HG03025 (cell line): ENCODE measurements around the gene TLDC2.

Experiments
- ATAC-seq: cut with Tn5 transposase; IDR thresholded peaks from one replicate; pipeline ENCODE4 v1.9.1; 2021; ENCODE audit warnings: mild to moderate bottlenecking, moderate library complexity; ENCODE audit not compliant: unreplicated experiment, low FRiP score

TLDC2 gene

DNA sequence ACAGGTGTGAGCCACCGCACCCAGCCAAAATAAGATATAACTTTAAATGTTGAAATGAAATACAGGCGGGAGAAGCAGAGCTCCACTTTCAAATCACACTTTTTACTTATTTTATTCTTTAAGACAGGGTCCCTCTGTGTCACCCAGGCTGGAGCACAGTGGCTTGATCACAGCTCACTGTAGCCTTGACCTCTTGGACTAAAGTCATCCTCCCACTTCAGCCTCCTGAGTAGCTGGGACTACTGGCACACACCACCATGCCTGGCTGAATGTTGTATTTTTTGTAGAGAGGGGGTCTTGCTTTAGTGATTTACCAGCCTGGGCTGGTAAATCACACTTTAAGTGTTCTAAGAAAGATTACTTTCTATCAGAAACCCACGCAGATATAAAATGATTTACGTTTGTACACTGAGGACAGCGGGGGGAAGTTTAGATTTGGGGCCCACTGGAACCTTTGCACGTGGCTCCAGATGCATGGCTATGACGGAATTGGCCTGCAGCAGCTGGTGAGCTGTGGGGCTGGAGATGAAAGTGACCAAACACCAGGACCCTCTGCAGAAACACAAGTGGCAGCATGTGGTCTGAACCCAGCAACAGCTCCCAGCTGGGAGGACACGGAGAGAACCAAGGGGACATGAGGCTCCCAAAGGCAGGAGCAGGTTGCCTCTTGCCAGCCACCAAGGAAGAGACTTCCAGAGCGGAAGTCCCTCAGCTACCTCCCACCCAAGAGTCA is 26.4 kb upstream of the TLDC2 start:
- no peak for ATAC-seq

DNA sequence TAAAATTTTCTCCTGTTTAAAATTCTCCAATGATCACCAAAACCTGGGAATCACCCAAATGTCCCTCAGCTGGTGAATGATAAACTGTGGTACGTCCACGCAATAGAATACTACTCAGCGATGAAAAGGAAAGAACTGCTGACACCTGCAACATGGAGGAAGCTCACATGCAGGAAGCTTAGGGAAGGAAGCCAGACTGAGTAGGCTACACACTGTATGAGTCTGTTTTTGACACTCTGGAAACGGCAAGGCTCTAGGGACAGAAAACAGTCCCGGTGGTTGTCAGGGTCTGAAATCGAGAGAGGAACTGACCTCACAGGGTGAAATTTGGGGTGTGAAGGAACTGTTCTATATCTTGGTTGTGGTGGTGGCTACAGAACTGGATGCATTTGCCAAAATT is 25.2 kb upstream of the TLDC2 start:
- ATAC-seq: no peak

DNA sequence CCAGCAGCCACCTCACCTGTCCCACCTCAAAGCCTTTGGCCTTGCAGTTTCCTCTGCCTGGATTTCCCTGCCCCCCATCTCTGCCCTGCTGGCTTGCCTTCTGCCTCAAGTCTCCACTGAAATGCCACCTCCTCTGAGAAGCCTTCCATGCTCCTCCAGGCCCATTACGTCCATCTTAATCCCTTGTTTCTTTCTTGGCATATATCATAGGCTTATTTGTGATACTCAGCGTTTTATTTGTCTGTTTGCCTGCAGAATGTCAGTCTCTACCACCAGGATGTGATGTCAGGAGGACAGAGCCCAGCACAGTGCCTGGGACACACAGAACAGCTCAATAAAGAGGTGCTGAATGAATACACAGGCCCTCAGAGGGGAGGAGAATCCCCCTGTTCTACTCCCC is 24.4 kb upstream of the TLDC2 start:
- no peak for ATAC-seq

DNA sequence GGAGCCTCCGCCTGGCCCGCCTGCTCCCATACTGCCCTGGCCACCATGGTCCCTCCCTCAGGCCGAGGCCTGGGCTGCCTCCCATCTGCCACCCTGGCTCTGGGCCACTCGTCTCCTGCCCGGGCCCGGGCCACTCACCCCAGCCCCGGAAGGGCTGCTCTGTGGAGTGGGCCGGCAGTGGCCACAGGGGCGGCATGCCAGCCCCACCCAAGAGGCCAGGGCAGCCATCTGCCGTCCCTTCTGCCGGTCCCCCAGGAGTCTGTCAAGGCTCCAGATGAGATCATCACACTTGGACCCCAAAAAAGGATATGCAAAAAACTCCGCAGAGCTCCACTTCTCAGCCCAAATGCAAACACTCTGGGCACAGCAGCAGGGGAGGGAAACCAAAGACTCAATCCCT is 23.8 kb upstream of the TLDC2 start:
- no peak for ATAC-seq

DNA sequence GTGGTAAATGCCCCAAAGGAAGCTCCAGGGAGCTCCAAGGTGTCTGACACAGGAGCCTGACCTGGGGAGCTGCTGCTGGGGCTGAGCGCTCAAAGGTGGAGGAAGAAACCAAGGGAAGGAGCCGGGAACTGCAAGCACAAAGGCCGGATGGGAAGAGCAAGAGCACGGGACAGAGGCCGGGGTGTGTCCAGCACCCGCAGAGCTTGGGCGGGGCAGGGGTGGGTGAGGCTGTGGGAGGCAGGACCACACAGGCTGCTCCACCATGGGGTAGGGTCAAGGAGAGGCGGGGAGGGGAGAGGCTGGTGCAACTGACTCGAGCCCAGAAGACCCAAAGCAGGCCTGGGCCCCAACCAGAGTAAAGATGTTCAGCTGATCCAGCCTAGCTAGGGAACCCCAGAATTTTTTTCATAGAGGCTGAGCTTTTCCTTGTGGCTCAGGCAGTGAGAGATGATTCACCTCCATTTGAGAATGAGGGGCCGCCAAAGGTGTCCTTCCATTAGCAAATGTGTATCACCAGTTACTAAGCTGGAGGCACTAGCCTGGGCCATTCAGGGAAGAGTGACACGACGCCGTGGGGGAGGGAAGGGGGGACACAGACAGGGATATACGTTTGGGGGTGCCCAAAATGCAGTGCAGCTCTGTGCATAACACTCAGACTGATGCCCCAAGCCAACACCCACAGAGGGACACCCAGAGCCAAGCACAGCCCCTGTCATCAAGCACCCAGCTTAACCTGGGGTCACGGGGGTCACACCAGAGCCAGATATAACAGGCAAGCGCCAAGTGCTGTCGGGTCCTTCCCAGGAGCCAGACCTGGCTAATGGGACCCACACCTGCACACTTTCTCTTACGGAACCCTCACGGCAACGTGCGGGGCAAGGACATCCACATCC is 21.3 kb upstream of the TLDC2 start:
- no peak for ATAC-seq

DNA sequence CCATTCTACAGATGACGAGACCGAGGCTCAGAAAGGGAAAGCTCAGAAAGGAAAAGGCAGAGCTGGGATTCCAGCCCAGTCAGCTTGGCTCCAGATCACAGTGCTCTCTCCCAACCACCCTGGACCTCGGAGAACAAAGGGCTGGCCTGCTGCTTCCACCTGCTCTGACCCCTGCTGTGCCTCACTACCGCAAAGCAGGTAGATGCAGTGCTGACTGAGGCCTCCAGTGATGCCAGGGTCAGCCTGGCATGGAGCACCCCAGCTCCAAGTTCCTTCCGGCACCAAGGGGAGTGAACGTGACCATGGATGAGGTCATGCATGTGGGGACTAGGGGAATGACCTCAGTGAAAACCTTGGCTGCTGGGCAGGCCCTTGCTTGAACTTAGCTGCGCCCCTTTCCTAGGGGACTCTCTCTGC is 20.7 kb upstream of the TLDC2 start:
- no peak for ATAC-seq

DNA sequence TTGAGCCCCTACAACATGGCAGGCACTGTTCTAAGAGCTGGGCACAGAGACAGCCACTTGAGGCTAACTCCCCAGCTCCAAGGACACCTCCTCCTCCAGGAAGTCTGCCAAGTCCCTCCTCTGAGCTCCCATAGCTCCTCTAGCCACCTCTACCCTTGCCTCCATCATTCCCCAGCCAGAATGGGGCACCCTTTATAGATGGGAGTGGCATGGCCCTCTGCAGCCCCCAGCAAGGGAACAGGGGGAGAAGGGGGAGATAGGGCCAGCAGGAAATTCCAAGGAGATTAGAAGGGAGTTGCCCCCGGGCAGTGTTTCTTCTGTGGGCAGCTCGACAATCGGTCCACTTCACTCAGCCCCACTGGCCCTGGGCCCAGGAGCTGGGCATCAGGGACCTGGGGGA is 19.7 kb upstream of the TLDC2 start:
- ATAC-seq: no peak

DNA sequence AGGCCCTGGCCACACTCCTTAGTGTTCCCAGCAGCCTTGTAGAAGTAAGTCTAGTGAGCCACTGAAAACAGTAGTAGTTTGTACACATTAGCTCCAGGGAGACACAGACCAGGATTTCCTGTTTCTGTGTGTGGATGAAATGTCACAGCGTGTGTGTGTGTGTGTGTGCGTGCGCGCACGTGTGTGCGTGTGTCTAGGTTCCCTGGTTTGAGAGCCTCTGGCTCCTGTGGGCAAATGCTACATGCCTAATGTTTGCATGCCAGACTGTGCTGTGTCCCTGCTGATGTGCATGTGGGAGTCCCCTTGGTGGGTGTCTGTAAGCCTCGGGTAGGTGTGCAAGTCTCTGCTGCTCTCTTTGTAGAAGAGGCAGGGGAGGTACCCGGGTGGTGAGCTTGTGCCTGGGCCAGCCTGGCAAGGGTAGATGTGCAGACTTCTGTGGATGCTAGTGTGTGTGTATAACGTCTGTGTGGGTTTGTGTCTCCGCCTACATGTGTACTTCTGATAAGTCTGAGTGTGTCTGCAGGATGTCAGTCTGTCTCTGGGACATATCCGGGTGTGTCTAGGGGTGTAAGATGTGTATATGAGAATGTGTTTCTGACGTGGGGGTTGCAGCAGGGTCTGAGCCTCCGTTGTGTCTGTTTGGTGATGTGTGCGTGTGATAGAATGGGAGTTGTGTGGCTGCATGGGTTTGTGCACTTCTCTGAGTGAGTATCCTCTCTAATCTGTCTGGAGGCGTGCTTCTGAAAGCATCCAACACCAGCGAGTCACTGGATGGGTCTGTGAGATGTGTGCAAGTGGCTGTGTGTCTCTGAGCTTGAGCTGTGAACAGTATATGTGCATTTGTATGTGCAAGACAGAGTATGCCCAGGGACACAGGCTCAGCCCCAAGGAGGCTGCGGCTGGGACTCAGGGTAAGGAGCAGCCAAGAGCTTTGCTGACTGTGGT is 19.0 kb upstream of the TLDC2 start:
- ATAC-seq: no peak

DNA sequence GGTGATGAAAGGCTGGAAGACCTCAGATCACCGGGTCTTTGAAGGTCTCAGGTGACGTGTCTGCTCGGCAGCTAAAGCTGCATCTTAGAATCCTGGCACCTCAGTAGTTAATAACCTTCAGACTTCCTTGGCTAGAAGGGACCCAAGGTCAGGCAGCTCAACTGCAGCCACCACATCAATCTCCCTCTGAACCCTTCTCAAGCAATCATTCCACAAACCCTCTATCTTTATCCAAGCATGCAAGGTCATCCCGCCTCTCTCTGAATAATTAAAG is 16.7 kb upstream of the TLDC2 start:
- no peak for ATAC-seq

DNA sequence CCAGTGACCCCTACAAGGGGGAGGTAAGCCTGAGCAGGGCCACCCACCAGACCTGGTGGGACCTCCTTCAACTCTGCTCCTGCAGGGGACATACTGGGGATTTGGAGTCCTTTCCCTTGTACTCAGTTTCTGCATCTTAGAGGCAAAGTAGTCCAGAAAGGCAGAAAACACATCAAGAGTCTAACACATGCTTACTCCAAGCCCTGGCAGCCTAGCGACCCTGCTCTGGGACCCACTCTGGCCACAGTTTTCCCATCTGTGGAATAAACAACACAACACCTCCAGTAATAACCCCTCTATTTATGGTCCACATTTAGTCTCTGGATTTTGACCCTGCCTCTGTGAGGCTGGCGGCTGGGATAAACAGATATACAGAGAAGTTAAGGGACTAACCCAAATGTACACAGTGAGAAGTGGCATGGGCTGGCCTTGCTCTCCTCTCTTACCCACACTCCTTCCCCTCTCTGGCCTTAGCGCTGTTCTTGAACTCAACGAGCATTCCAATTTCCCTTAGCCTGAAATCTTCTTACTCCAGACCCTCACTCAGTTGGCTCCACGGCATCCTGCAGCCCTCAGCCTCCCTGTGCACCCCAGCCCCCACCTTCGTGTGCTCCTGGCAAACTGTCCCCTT is 16.1 kb upstream of the TLDC2 start:
- no peak for ATAC-seq

DNA sequence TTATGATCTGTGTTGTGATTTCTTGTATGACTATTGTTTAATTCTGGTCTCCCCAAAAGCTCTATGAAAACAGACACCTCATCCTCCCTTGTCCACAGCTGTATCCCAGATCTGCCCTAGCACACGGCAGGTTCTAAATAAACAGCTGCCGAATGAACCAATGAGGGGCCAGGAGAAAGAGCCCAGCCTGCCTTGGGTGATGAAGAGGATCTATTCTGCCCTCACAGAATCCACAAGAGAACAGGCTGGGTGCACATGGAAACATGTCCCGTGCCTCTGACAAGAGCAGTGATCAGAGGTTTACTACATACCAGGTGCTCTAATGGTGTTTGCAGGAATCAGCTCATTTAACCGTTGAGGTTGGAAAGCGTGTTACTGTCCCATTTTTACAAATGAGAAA is 15.6 kb upstream of the TLDC2 start:
- ATAC-seq: no peak

DNA sequence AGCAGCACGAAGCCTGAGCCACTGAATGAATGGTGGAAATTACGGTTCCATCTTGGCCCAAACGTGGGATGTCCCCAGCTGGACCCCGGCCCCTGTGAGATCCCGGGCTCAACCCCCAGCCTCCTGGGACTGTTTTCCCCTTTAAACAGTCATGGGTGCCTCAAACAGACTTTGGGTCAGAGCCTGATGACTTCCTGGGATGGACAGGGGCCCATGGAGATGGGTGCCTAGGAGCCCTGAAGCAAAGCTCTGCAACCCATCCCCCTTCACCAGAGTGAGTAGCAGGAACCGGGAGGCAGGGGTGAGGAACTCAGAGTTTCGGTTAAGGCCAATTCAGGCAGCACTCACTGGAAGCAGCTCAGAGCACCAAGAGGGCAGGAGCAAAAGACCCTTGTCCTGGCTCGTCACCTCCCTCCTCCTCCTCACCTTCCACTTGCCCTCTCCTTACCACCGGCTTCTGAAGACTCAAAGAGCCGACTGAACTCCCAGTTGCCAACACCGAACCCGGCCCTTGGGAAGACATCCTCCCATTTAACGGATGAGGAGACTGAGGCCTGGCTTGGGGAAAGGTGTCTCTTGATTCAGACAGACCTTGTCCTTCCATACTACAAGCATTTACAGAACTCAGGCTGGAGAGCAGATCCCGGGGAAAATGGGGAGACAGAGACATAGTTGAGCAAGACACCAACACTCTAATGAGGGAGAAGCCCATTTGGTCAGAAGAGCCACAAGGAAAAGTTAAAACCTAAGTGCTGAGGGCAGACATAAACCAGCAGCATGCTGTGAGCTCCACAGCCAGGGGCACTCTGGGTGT is 14.9 kb upstream of the TLDC2 start:
- no peak for ATAC-seq

DNA sequence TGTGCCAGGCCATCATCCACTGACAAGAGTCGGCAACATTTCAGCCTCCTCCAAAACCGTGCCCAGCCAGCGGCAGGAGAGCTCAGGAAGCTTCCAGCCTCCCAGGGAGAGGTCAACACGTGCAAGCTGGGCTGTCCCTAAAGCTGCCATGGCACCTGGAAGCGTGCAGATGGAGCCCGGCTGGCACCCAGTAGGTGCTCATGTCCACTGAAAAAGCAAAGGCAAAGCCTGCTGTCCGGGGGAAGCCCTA is 14.4 kb upstream of the TLDC2 start:
- ATAC-seq: no peak

DNA sequence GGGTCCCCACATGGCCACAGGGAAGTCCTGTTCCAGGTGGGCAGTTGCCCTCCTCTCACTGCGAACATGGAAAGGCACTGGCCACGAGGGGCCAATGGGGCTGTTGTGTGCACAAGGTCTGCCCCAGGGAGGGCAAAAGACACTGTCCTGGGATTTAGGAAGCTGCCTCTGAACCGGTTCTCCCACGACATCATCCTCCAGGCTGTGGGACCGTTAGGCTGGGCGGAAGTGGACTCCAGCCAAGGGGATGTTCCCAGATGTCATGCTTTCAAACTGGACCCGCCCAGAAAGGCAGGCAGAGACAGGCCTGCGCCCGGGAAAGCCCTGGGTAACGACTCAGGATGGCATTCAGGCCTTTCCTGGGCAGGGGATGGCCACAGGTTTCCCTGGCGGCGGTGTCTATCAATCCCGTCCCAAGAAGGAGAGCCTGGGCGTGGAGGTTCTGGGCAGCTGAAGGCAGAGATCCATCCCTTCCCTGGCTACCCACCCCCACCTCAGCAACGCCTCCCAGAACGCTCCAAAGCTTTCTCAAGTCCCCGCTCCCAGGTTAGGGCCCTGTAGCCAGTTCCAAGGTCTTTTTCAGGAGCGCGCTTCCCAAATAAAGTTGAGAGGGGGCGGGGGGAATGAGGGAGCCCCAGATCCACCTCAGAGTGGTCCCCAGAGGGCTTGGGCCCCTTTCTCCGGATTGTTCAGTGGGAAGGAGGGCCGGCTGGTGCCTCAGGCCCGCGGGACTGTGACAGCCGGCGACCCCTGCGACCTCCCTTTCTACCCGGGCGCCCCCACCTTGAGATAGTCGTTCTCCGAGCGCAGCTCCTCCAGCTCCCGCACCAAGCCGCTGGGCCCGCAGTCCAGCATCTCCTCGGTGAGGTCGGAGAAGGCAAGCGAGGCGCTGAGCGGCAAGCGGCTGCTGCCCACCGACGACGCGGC is 13.8 kb upstream of the TLDC2 start:
- ATAC-seq: no peak

DNA sequence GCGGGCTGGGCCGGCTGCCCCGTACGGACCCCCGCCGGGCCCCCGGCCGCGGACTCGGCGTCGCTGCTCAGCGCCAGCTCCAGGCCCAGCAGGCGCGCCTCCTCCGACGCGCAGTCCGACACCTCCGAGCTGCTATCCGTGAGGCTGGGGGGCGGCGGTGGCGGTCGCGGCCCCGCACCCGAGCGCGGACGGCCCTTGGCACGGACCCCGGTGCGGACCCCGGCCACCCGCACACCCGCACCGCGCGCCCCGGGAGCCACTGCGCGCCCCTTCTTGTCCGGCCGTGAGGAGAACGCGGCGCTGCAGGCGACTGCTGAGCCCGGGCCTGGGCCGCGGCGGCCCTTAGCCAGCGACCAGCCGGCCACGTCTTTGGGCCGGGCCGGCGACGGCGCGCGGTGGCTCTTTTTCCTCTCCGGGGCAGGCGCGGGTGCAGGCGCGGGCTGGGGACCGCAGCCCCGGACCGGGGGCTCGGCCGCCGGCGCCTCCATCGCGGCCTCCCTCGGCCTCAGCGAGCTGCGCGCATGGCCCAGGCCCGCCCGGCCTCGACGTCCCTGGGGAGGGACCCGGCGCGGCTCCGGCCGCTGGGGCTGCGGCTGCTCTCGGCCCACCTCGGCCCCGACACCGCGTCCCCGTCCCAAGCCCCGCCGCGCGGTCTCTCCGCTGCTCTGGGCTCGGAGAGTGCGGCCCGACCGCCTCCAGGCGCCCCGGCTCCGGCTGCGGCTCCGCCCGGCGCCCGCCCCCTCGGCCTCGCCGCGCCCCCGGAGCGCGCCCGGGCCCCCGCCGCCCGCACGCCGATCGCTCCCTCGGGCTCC is 12.9 kb upstream of the TLDC2 start:
- ATAC-seq: no peak

DNA sequence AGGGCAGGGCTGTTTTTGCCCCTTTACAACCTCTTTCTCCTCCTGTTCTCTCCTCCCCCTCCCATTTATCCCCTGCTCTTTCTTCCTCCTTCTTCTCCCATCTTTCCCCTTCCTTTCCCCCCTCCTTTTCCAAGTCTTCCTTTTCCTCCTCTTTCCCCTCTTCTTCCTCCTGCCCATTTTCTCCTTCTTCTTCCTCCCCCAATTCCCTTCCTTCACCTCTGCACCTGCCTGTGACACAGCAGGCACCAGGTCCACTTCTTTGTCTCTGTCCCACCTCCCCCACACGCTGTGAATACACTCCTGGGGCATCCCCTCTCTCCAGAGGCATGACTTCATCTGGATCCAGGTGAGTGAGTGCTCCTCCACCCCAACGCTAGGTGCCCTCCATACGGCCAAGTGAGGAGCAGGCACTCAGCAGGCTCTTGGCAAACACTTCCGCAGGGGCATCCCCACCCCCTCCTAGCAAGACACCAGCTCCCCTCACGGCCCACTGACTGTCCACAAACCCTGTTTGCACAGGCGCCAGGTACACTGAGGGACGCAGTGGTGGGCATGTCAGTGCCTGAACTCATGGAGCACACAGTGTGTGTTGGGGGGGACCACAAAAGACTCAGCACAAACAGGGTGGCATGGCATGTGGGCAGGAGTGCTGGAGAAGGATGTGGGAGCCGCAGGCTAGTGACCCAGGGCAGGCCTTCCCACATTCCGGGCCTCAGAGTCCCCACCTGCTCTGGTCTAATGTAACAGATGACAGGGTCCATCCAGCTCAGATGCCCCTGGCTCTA is 10.7 kb upstream of the TLDC2 start:
- ATAC-seq: no peak

DNA sequence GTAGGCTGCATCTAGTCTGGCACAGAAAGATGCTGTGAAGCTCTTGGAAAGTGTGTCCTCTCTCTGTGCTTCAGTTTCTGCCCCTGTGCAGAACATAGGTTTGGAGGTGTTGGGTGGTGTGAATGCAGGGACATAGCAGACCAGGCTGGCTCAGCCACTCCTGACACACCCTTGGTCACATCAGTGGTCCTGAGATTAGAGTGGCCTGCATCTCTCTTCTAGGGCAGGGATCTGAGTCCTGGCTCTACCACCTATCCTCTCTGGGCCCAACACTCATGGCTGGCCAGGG is 10.1 kb upstream of the TLDC2 start:
- ATAC-seq: no peak

DNA sequence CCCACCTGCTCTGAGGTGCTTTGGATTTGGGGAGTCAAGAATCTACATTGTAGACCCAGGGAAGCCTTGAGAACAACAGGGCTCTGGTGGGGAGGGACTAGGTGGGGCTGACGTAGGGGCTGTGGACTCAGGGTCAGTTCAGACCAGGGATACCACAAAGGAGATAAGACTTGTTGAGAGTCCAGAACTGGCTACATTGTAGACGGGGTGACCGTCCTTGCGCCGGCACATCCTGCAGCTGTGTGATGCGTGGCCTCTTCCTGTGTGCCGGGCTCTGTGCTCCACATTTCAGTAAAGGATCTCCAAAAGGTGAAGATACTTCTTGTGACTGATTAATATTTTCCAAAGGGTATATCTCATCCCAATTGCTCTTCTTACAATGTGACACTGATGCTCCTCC is 9.8 kb upstream of the TLDC2 start:
- no peak for ATAC-seq
